ENCODE measurements around the gene CLCN7. TPM values are rescaled to one million over a fixed set of nuclear protein-coding genes. Genes with fewer than 3 reads are reported as not detected.

CLCN7 gene
- polyA plus RNA-seq, 3 donors, result 37.4 to 249 (median 56.5) TPM

DNA sequence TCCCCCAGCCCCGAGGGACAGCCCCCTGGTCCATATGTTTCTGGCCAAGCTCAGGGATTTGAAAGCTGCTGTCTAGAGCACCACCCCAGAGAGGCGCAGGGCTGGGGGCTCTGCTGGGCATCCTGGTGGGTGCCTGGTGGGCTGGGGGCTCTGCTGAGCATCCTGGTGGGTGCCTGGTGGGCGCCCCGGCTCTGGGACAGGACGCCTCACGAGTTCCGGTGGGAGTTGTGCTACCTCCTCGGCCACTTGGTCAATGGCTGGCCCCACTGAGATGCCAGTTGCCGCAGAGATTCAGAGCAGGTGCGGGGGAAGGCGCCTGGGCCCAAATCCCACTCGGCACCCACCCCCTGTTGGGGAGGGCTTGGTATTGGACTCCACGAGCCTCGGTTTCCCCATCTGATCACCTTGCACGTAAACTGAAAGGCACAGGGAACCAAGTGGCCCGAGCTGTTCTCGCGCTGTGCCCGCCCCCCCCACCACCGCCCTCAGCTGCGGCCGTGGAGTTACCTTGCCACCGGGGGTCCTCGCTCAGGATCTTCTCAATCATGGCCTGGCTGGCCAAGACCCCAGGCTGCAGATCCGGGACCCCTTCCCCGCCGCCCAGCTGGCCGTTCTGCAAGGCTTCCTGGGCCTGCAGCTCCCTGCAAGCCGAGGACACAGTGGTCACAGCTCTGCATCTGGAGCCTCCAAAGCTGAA lies 73.6 kb downstream of the CLCN7 start:
- Mint-ChIP-seq H3K9me3 (no peaks in the 10 kb centered on the region), H3K4me1 (no peaks in the 10 kb centered on the region), H3K4me3 (no peak overlapping the region), H3K27ac (no peak overlapping the region), H3K27me3 (ENCODE audit: low read depth in 3 of 3) (peaks cover 0 to 3% (median 0%) of the 10 kb centered on the region in 3 donors), H3K36me3 (peaks cover 64 to 89% of the 10 kb centered on the region in 2 donors)
- H3K4me2 ChIP-seq (replicated peaks; ENCODE audit: extremely low read depth, low read length, poor library complexity, severe bottlenecking), result no peak overlapping the region
- H3K79me2 ChIP-seq (ENCODE audit: insufficient read depth, low read length), result peaks cover 23% of the 10 kb centered on the region
- no peaks in the 10 kb centered on the region for H3K4me1 ChIP-seq (ENCODE audit: control insufficient read depth in 1 of 2, insufficient read depth in 2 of 2, low read length in 2 of 2)
- H2AFZ ChIP-seq (ENCODE audit: insufficient read depth, low read depth, low read length, poor library complexity, severe bottlenecking), result no peak overlapping the region
- H4K20me1 ChIP-seq (ENCODE audit: insufficient read depth, low read length), result peaks cover 70% of the 10 kb centered on the region
- H3K4me3 ChIP-seq (replicated peaks in 1 of 3; ENCODE audit: low read depth in 2 of 3, low read length in 3 of 3), result no peak overlapping the region
- no peak for DNase-seq
- H3K9ac ChIP-seq (ENCODE audit: insufficient read depth, low read length, poor library complexity, severe bottlenecking), result no peak overlapping the region
- peaks cover 68 to 87% of the 10 kb centered on the region in 2 donors for H3K36me3 ChIP-seq (replicated peaks in 1 of 2; ENCODE audit: control insufficient read depth in 1 of 2, insufficient read depth in 2 of 2, low read length in 2 of 2)
- WGBS (ENCODE audit: insufficient coverage), result 95% methylated on average over 27 of the region's 29 CpGs
- H3K9me3 ChIP-seq (replicated peaks in 1 of 2; ENCODE audit: control insufficient read depth in 1 of 2, insufficient read depth in 1 of 2, low read length in 2 of 2), result no peaks in the 10 kb centered on the region
- H3K27ac ChIP-seq (ENCODE audit: low read depth in 1 of 2, low read length in 2 of 2), result no peak overlapping the region
- intact Hi-C loops (cut with micrococcal nuclease), result no loop called here
- no peaks in the 10 kb centered on the region for H3K27me3 ChIP-seq (ENCODE audit: control insufficient read depth in 2 of 2, insufficient read depth in 2 of 2, low read length in 2 of 2)
- TF ChIP-seq, protein P1, sequence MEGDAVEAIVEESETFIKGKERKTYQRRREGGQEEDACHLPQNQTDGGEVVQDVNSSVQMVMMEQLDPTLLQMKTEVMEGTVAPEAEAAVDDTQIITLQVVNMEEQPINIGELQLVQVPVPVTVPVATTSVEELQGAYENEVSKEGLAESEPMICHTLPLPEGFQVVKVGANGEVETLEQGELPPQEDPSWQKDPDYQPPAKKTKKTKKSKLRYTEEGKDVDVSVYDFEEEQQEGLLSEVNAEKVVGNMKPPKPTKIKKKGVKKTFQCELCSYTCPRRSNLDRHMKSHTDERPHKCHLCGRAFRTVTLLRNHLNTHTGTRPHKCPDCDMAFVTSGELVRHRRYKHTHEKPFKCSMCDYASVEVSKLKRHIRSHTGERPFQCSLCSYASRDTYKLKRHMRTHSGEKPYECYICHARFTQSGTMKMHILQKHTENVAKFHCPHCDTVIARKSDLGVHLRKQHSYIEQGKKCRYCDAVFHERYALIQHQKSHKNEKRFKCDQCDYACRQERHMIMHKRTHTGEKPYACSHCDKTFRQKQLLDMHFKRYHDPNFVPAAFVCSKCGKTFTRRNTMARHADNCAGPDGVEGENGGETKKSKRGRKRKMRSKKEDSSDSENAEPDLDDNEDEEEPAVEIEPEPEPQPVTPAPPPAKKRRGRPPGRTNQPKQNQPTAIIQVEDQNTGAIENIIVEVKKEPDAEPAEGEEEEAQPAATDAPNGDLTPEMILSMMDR (IDR thresholded peaks at IDR 0.05), result no peak

- Histone ChIP-seq H3K27me3 (ENCODE audit: control insufficient read depth in 2 of 2, insufficient read depth in 2 of 2, low read length in 2 of 2) (no peaks in the 10 kb centered on the region), H4K20me1 (ENCODE audit: insufficient read depth, low read length) (peaks cover 58% of the 10 kb centered on the region), H2AFZ (ENCODE audit: insufficient read depth, low read depth, low read length, poor library complexity, severe bottlenecking) (no peak overlapping the region), H3K4me3 (replicated peaks in 1 of 3; ENCODE audit: low read depth in 2 of 3, low read length in 3 of 3) (no peak overlapping the region), H3K79me2 (ENCODE audit: insufficient read depth, low read length) (peaks cover 4% of the 10 kb centered on the region), H3K4me2 (replicated peaks; ENCODE audit: extremely low read depth, low read length, poor library complexity, severe bottlenecking) (no peak overlapping the region), H3K27ac (ENCODE audit: low read depth in 1 of 2, low read length in 2 of 2) (no peak overlapping the region), H3K9ac (ENCODE audit: insufficient read depth, low read length, poor library complexity, severe bottlenecking) (no peak overlapping the region), H3K4me1 (ENCODE audit: control insufficient read depth in 1 of 2, insufficient read depth in 2 of 2, low read length in 2 of 2) (no peaks in the 10 kb centered on the region), H3K9me3 (replicated peaks in 1 of 2; ENCODE audit: control insufficient read depth in 1 of 2, insufficient read depth in 1 of 2, low read length in 2 of 2) (no peaks in the 10 kb centered on the region), H3K36me3 (replicated peaks in 1 of 2; ENCODE audit: control insufficient read depth in 1 of 2, insufficient read depth in 2 of 2, low read length in 2 of 2) (peaks cover 76 to 92% of the 10 kb centered on the region in 2 donors)
- Mint-ChIP-seq H3K36me3 (peaks cover 62 to 83% of the 10 kb centered on the region in 2 donors), H3K9me3 (no peaks in the 10 kb centered on the region), H3K4me3 (no peak overlapping the region), H3K27me3 (ENCODE audit: low read depth in 3 of 3) (peaks cover 0 to 3% (median 0%) of the 10 kb centered on the region in 3 donors), H3K4me1 (no peaks in the 10 kb centered on the region), H3K27ac (peak overlapping the region in 1 of 7 donors; percentile 59)
- DNase-seq, result no peak
- over 99% methylated on average over 31 of the region's 38 CpGs for WGBS (ENCODE audit: insufficient coverage)
- TF ChIP-seq, protein P1 (IDR thresholded peaks at IDR 0.05), result no peak
- intact Hi-C loops (cut with micrococcal nuclease), result no loop called here
These were observed 75.8 kb downstream of the CLCN7 start for GRCh38 chr16:1398826-1399581.

All from CD14-positive monocyte (primary cell).